Fibroblast of lung (primary cell): ENCODE data around the gene RAB17. TPM values are rescaled to one million over a fixed set of nuclear protein-coding genes. Genes with fewer than 3 reads are reported as not detected.
"Not testable (repeated sequence)": the region's sequence is repeated elsewhere in the genome, so short reads cannot be mapped to it uniquely, and the experiment has no call there.

Experiments
- DNase-seq, 2 donors: peaks; one replicate each; pipeline versions ENCODE4 v3.0.0 to v3.0.0-alpha.2; 2010; ENCODE audit warnings: low read depth in 2 of 2
- H2AFZ ChIP-seq: 2 replicates; pipeline ENCODE4 v1.5.1; 2012; ENCODE audit warnings: low read length, control low read depth, inconsistent platforms
- H3K27ac ChIP-seq: 2 replicates; pipeline ENCODE4 v1.5.1; 2011; ENCODE audit warnings: low read length, control low read depth; ENCODE audit not compliant: insufficient read depth
- H3K27me3 ChIP-seq: 2 replicates; pipeline ENCODE4 v1.5.1; 2011; ENCODE audit warnings: mild to moderate bottlenecking, low read length; ENCODE audit not compliant: control insufficient read depth, insufficient read depth
- H3K36me3 ChIP-seq: 2 replicates; pipeline ENCODE4 v1.5.1; 2011; ENCODE audit warnings: low read length; ENCODE audit not compliant: control insufficient read depth, insufficient read depth
- H3K4me1 ChIP-seq: 2 replicates; pipeline ENCODE4 v1.5.1; 2011; ENCODE audit warnings: low read length; ENCODE audit not compliant: control insufficient read depth, insufficient read depth; ENCODE audit errors: extremely low read depth
- H3K4me2 ChIP-seq: 2 replicates; pipeline ENCODE4 v1.5.1; 2011; ENCODE audit warnings: low read length, control low read depth; ENCODE audit not compliant: insufficient read depth; ENCODE audit errors: extremely low read depth
- H3K4me3 ChIP-seq, 4 experiments: fragments of 200-600 bp in 1 of 4; sonication (generic) in 1 of 4; replicated peaks in 1 of 4; 2 replicates each; pipeline ENCODE4 v1.5.1; 2011 to 2016; ENCODE audit warnings: low read length in 4 of 4, low read depth in 3 of 4, mild to moderate bottlenecking in 3 of 4, control low read depth in 2 of 4, inconsistent platforms in 1 of 4, mixed read lengths in 1 of 4; ENCODE audit not compliant: insufficient read depth in 1 of 4; ENCODE audit errors: control extremely low read depth in 1 of 4
- H3K79me2 ChIP-seq: 2 replicates; pipeline ENCODE4 v1.5.1; 2012; ENCODE audit warnings: mild to moderate bottlenecking, low read length, inconsistent platforms; ENCODE audit not compliant: control insufficient read depth, insufficient read depth
- H3K9ac ChIP-seq: 2 replicates; pipeline ENCODE4 v1.5.1; 2011; ENCODE audit warnings: mild to moderate bottlenecking, low read length, control low read depth; ENCODE audit not compliant: insufficient read depth
- H3K9me3 ChIP-seq: 2 replicates; pipeline ENCODE4 v1.5.1; 2012; ENCODE audit warnings: low read depth, low read length; ENCODE audit not compliant: control insufficient read depth, insufficient read depth
- H4K20me1 ChIP-seq: 2 replicates; pipeline ENCODE4 v1.5.1; 2011; ENCODE audit warnings: low read length; ENCODE audit not compliant: control insufficient read depth, insufficient read depth; ENCODE audit errors: extremely low read depth
- EZH2 ChIP-seq: IDR thresholded peaks from 2 replicates; pipeline ENCODE4 v1.5.1; 2012; ENCODE audit warnings: low read length, control low read depth, mild to moderate bottlenecking; ENCODE audit errors: missing control alignments
- polyA plus RNA-seq, 2 donors: library from polyadenylated mRNA; depleted of rRNA in 1 of 2; stranded (reverse) in 1 of 2; unstranded in 1 of 2; fragments of >200 nt; gene quantifications; 2 replicates each; pipeline ENCODE4 v1.2.1, GENCODE V29; 2011 to 2012; ENCODE audit warnings: missing spikeins in 1 of 2
- total RNA-seq: library from RNA; depleted of rRNA; stranded (reverse); fragments of >200 nt; gene quantifications from 2 replicates; pipeline ENCODE4 v1.2.1, GENCODE V29; 2014
- TF ChIP-seq, protein P1 (sequence below), 2 donors: IDR thresholded peaks in 1 of 2; conservative IDR thresholded peaks in 1 of 2; 1 replicate in 1 of 2; 2 replicates in 1 of 2; pipeline ENCODE4 v1.5.1; 2011 to 2012; ENCODE audit warnings: low read length in 2 of 2, control low read depth in 1 of 2, inconsistent platforms in 1 of 2, low read depth in 1 of 2, mild to moderate bottlenecking in 1 of 2

The RAB17 gene
- total and polyA plus RNA-seq, 2 donors (not counting 1 experiment from before 2014, with no cell fraction given) = 0.17 to 0.22 TPM

DNA sequence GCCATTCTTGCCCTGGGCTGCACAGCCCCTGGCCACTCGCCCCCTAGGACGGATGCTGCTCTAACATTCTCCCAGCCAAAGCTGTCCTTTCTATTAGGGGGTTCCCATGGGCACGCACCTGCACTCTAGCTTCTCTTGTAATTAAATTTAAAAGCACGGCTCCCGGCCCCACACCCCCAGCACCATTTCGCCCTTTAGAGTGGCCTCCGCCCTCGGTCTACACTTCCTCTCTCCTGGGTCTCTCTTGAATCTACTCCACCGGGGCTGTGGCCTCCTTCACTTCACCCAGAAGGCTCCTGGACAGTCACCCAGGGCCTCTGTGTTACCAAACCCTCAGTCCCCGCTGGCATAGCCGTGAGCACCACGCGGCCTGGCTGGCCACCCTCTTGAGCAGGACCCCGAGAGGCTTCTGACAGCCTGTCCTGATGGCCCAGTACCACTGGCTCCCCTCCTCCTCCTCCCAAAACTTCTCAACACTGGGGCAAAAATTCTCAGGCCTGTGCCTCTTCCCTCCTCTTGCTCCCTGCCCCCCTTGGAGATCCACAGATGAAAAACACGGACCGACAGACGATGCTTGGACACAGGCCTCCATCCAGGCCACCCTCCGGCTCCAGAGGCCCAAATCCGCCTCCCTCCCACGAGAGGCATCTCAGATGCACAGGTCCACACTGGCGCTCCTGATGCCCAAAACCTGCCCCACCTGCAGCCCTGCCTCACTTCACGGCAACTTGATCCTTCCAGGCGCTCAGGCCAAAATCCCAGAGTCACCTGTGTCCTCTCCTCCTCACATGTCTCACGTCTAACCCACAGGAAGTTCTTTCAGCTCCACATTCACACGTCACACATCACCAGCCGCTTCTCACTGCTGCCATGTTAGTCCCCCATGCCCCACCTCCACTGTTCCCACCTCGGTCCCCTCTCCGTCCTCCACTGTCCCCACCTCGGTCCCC lies 6.9 kb upstream of the RAB17 start:
- H3K4me1 ChIP-seq = peaks cover 6% of the 10 kb centered on the region
- no peaks in the 10 kb centered on the region for H3K27me3 ChIP-seq
- no peaks in the 10 kb centered on the region for H3K79me2 ChIP-seq
- H3K9me3 ChIP-seq = no peaks in the 10 kb centered on the region
- no peak overlapping the region for H3K27ac ChIP-seq
- no peak for DNase-seq
- H3K4me3 ChIP-seq = no peak overlapping the region
- no peak overlapping the region for H2AFZ ChIP-seq
- H3K4me2 ChIP-seq = no peak overlapping the region
- H3K9ac ChIP-seq = no peak overlapping the region
- H3K36me3 ChIP-seq = no peaks in the 10 kb centered on the region
- no peak for TF ChIP-seq EZH2
- TF ChIP-seq, protein P1, sequence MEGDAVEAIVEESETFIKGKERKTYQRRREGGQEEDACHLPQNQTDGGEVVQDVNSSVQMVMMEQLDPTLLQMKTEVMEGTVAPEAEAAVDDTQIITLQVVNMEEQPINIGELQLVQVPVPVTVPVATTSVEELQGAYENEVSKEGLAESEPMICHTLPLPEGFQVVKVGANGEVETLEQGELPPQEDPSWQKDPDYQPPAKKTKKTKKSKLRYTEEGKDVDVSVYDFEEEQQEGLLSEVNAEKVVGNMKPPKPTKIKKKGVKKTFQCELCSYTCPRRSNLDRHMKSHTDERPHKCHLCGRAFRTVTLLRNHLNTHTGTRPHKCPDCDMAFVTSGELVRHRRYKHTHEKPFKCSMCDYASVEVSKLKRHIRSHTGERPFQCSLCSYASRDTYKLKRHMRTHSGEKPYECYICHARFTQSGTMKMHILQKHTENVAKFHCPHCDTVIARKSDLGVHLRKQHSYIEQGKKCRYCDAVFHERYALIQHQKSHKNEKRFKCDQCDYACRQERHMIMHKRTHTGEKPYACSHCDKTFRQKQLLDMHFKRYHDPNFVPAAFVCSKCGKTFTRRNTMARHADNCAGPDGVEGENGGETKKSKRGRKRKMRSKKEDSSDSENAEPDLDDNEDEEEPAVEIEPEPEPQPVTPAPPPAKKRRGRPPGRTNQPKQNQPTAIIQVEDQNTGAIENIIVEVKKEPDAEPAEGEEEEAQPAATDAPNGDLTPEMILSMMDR (conservative IDR thresholded peaks at IDR 0.05 in 1 of 2, IDR thresholded peaks at IDR 0.05 in 1 of 2; ENCODE audit: low read depth in 1 of 2, low read length in 2 of 2) = no peak
- no peaks in the 10 kb centered on the region for H4K20me1 ChIP-seq

- Histone ChIP-seq H3K27me3 (no peaks in the 10 kb centered on the region), H3K4me1 (peaks cover 6% of the 10 kb centered on the region), H3K9ac (no peak overlapping the region), H2AFZ (no peak overlapping the region), H3K36me3 (no peaks in the 10 kb centered on the region), H3K4me2 (no peak overlapping the region), H3K4me3 (no peak overlapping the region), H3K27ac (no peak overlapping the region), H4K20me1 (no peaks in the 10 kb centered on the region), H3K9me3 (no peaks in the 10 kb centered on the region), H3K79me2 (no peaks in the 10 kb centered on the region)
- TF ChIP-seq, protein P1 (conservative IDR thresholded peaks at IDR 0.05 in 1 of 2, IDR thresholded peaks at IDR 0.05 in 1 of 2; ENCODE audit: low read depth in 1 of 2, low read length in 2 of 2) = no peak
- TF ChIP-seq EZH2 = no peak
- DNase-seq = no peak
Measured at GRCh38 chr2:237596520-237597195, 6.1 kb upstream of the RAB17 start.

GRCh38 chr2:237595829-237596519 lies 5.4 kb upstream of the RAB17 start:
- H3K27me3 ChIP-seq, H3K36me3 ChIP-seq, H3K79me2 ChIP-seq, H4K20me1 ChIP-seq, H3K4me1 ChIP-seq, H3K9me3 ChIP-seq, H3K9ac ChIP-seq, H2AFZ ChIP-seq, DNase-seq, H3K4me2 ChIP-seq, H3K27ac ChIP-seq, H3K4me3 ChIP-seq: not testable (repeated sequence)
